Measurements from ENCODE around the gene GTF3A. TPM values are rescaled to one million over a fixed set of nuclear protein-coding genes. Genes with fewer than 3 reads are reported as not detected.

GTF3A gene
- total RNA-seq, 2 donors from 2014 or later: 70.4 to 86.4 TPM

DNA sequence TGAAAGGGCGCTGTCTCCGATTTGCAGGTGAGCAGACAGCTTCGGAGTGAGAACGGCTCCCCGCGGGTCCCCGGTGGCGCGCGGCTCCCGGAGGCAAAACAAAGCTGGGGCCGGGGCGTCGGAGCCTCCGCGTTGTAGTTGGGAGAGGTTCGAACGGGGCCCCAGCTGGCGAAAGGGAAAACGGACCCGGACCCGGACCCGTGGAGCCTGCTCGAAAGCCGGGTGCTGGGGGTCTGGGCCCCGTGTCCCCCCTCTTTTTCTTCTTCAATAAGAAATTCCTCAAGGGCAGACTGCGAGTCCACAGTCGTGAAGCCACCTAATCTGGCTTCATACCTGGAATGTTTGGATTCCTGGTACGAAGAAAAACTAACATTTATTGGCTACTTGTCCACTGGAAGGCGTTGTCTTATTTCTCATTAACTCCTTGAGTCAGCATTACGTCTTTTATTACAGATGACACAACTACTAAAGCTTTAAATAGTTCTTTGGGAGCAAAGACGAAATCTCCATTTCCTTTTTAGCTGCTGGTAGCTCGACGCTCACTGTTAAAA lies 26.6 kb downstream of the GTF3A start:
- H3K4me1 ChIP-seq (ENCODE audit: control insufficient read depth in 1 of 2, low read depth in 2 of 2): peaks cover 14 to 31% of the 10 kb centered on the region in 2 donors
- ATAC-seq (ENCODE audit: insufficient number of reproducible peaks, low FRiP score, low read depth) (peak; percentile 31), DNase-seq (ENCODE audit: low spot score) (no peak)
- H3K27me3 ChIP-seq (replicated peaks; ENCODE audit: insufficient read depth): no peaks in the 10 kb centered on the region
- peak overlapping the region; percentile 94 to 96 for H3K27ac ChIP-seq
- H3K9me3 ChIP-seq: no peaks in the 10 kb centered on the region
- no peaks in the 10 kb centered on the region for H3K36me3 ChIP-seq
- H3K4me3 ChIP-seq: peak overlapping the region; percentile 94
- TF ChIP-seq, protein P1, sequence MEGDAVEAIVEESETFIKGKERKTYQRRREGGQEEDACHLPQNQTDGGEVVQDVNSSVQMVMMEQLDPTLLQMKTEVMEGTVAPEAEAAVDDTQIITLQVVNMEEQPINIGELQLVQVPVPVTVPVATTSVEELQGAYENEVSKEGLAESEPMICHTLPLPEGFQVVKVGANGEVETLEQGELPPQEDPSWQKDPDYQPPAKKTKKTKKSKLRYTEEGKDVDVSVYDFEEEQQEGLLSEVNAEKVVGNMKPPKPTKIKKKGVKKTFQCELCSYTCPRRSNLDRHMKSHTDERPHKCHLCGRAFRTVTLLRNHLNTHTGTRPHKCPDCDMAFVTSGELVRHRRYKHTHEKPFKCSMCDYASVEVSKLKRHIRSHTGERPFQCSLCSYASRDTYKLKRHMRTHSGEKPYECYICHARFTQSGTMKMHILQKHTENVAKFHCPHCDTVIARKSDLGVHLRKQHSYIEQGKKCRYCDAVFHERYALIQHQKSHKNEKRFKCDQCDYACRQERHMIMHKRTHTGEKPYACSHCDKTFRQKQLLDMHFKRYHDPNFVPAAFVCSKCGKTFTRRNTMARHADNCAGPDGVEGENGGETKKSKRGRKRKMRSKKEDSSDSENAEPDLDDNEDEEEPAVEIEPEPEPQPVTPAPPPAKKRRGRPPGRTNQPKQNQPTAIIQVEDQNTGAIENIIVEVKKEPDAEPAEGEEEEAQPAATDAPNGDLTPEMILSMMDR (IDR thresholded peaks at IDR 0.05): peak; percentile 1

DNA sequence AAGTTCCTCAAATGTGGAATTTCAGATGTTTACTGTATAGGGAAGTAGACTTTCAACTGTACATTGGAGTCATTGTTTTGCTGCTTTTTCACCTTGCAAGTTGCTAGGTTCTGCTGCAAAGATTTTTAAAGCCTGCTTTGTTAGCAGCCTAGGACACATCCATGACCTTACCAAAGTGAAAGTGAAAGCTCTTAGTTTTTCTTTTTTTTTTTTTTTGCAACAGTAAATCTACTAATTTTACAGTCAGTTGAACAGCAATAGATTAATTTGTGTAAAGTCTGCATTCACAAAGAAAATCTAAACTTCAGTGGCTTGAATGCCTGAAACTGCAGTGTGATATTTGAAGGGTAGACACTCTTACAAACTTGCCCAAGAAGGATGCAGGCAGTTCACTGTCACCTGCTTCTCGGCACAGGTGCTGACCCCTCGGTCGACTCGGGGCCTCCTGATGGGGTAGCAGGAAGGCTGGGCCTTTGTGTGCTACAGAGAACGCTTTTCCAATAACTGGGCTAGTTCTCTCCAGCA lies 31.0 kb downstream of the GTF3A start:
- Histone ChIP-seq H3K4me3 (peak overlapping the region; percentile 45), H3K27me3 (replicated peaks; ENCODE audit: insufficient read depth) (no peaks in the 10 kb centered on the region), H3K9me3 (no peaks in the 10 kb centered on the region), H3K27ac (no peak overlapping the region), H3K36me3 (no peaks in the 10 kb centered on the region), H3K4me1 (ENCODE audit: control insufficient read depth in 1 of 2, low read depth in 2 of 2) (peaks cover 0 to 14% of the 10 kb centered on the region in 2 donors)
- TF ChIP-seq, protein P1 (IDR thresholded peaks at IDR 0.05): no peak
- DNase-seq (ENCODE audit: low spot score) (no peak), ATAC-seq (ENCODE audit: insufficient number of reproducible peaks, low FRiP score, low read depth) (no peak)

DNA sequence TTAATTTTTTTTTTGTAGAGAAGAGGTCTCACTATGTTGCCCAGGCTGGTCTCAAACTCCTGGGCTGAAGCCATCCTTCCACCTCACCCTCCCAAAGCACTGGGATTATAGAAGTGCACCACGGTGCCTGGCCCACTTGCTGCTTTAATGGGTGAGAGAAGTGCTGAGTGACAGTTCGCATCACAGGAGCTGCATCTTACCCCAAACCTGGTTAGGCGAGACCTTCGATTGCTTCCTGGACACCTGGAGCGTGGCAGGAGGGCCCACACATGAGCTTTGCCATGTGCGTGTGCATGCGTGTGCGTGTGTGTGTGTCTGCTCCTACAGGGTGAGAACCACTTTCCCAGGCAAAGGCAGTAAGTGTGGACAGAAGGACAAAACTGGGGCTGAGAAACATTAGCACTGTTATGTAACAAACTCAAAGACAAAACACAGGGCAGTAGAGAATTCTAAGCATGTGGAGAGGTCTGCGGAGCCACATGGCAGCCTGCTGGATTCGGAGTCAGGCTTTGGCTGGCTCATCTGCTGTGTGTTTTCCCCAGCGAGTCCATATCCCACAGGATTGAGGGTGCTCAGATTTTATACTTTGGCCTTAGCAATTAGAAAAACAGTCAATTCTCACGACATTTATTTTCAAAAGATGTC lies 37.6 kb downstream of the GTF3A start:
- TF ChIP-seq, protein P1 (IDR thresholded peaks at IDR 0.05): no peak
- Histone ChIP-seq H3K27ac (no peak overlapping the region), H3K9me3 (no peaks in the 10 kb centered on the region), H3K4me1 (ENCODE audit: control insufficient read depth in 1 of 2, low read depth in 2 of 2) (no peaks in the 10 kb centered on the region), H3K27me3 (replicated peaks; ENCODE audit: insufficient read depth) (no peaks in the 10 kb centered on the region), H3K4me3 (no peak overlapping the region), H3K36me3 (no peaks in the 10 kb centered on the region)
- no peak for DNase-seq (ENCODE audit: low spot score)
- ATAC-seq (ENCODE audit: insufficient number of reproducible peaks, low FRiP score, low read depth): no peak

DNA sequence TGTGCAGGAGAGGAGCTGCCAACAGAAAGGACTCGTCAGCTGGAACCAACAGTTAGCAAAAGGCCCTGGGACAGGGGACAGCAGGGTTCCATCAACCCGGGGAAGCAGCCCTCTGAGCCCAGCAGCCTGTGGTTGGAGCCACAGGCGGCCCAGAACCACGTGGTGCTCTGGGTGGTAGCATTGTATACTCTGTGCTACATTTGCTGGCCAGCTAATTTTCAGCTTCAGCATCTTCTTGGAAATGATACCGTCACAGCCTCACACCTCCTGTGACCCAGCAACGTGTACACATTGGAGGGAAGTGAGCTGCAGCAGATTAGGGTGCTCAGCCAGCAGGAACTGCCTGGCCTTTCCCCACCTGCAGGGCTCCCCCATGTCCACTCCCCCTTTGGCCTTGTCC lies 39.1 kb downstream of the GTF3A start:
- Histone ChIP-seq H3K4me1 (ENCODE audit: control insufficient read depth in 1 of 2, low read depth in 2 of 2) (no peaks in the 10 kb centered on the region), H3K27me3 (replicated peaks; ENCODE audit: insufficient read depth) (no peaks in the 10 kb centered on the region), H3K9me3 (no peaks in the 10 kb centered on the region), H3K4me3 (no peak overlapping the region), H3K27ac (no peak overlapping the region), H3K36me3 (no peaks in the 10 kb centered on the region)
- ATAC-seq (ENCODE audit: insufficient number of reproducible peaks, low FRiP score, low read depth) (no peak), DNase-seq (ENCODE audit: low spot score) (no peak)
- TF ChIP-seq, protein P1 (IDR thresholded peaks at IDR 0.05): no peak

DNA sequence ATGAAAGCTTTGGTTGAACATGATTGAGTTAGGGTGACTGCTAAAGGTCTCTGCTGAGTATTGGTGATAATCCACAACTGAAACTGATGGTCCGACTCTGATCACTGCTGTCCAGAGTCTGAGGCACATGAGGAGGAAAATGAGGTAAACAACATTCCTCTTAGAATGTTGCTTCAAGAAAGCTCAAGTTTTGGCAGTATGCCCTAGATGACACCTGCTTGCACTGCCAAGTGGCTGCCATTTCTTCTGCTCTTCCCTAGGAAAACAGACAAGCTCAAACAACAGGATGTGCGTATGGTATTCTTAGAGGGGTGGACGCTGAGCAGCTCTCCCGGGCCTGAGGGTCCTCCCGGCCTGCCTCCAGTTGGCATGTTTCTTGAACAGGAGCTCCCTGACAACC lies 41.2 kb downstream of the GTF3A start:
- Histone ChIP-seq H3K4me1 (ENCODE audit: control insufficient read depth in 1 of 2, low read depth in 2 of 2) (no peaks in the 10 kb centered on the region), H3K27me3 (replicated peaks; ENCODE audit: insufficient read depth) (no peaks in the 10 kb centered on the region), H3K4me3 (no peak overlapping the region), H3K9me3 (no peaks in the 10 kb centered on the region), H3K36me3 (no peaks in the 10 kb centered on the region), H3K27ac (no peak overlapping the region)
- TF ChIP-seq, protein P1 (IDR thresholded peaks at IDR 0.05): no peak
- no peak for DNase-seq (ENCODE audit: low spot score)
- ATAC-seq (ENCODE audit: insufficient number of reproducible peaks, low FRiP score, low read depth): no peak

Measured in thoracic aorta (tissue), 2 donors.